ENCODE data around the gene ZCCHC8. TPM values are rescaled to one million over a fixed set of nuclear protein-coding genes. Genes with fewer than 3 reads are reported as not detected.
"Not testable (repeated sequence)": the region's sequence is repeated elsewhere in the genome, so short reads cannot be mapped to it uniquely, and the experiment has no call there.

The ZCCHC8 gene
- total RNA-seq, 1 experiment from 2014 or later: 30.5 TPM

DNA sequence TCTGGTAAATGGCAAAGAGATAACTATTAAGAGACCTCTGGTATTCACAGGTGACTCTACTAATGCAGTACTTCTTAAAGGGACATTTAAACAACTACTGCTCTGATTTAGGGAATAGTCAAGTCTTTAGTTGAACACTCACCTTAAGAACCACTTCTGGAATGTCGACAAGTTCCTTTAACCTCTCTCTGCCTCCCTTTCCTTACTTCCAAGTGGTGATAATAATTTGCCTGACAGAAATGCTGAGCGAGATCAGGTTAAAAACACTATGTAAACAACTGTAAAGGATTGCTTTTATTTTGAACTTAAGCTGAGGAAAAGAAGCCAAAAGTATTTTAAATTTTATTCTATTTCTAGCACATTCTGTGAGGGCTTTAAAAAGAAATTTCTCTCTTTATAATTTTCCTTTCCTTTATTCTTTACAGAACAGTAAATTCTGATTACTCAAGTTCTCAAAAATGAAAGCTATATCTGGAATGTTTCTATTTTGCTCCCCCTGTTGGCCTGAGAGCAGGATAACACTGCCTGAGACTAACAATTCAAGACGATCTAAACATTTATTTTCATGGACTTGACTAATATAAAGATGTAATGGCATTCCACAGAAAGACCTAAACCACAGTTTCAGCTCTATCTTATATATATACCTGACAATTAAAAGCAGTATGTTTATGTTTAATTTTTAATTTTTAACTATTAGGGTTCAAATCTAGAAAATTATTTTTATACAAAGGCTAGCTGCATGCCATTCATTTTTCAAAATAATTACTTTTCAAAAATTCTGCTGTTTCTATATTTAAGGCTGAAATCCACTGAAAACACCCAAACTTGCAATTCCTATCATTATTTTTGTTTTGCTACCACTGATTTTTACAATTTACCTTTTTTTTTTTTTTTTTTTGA is 29.2 kb downstream of the ZCCHC8 start:
- TF ChIP-seq, protein P1, sequence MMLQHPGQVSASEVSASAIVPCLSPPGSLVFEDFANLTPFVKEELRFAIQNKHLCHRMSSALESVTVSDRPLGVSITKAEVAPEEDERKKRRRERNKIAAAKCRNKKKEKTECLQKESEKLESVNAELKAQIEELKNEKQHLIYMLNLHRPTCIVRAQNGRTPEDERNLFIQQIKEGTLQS (IDR thresholded peaks at IDR 0.05): no peak
- TF ChIP-seq, protein P2, sequence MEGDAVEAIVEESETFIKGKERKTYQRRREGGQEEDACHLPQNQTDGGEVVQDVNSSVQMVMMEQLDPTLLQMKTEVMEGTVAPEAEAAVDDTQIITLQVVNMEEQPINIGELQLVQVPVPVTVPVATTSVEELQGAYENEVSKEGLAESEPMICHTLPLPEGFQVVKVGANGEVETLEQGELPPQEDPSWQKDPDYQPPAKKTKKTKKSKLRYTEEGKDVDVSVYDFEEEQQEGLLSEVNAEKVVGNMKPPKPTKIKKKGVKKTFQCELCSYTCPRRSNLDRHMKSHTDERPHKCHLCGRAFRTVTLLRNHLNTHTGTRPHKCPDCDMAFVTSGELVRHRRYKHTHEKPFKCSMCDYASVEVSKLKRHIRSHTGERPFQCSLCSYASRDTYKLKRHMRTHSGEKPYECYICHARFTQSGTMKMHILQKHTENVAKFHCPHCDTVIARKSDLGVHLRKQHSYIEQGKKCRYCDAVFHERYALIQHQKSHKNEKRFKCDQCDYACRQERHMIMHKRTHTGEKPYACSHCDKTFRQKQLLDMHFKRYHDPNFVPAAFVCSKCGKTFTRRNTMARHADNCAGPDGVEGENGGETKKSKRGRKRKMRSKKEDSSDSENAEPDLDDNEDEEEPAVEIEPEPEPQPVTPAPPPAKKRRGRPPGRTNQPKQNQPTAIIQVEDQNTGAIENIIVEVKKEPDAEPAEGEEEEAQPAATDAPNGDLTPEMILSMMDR (IDR thresholded peaks at IDR 0.05 in 2 of 3, conservative IDR thresholded peaks at IDR 0.05 in 1 of 3; ENCODE audit: borderline replicate concordance in 1 of 3, insufficient read depth in 1 of 3, low read depth in 2 of 3, low read length in 2 of 3): peak; percentile 67 to 78 (median 77)
- TF ChIP-seq SIN3A (IDR thresholded peaks at IDR 0.05; ENCODE audit: low read depth) (no peak), SP1 (IDR thresholded peaks at IDR 0.05; ENCODE audit: low read depth) (peak; percentile 8; the same call in 1 of the 2 replicates), CBX3 (IDR thresholded peaks at IDR 0.05; ENCODE audit: low read depth) (no peak), JUND (IDR thresholded peaks at IDR 0.05) (no peak), RAD21 (IDR thresholded peaks at IDR 0.05; ENCODE audit: low read depth) (peak; percentile 81)
- TF ChIP-seq, protein P3, sequence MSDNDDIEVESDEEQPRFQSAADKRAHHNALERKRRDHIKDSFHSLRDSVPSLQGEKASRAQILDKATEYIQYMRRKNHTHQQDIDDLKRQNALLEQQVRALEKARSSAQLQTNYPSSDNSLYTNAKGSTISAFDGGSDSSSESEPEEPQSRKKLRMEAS (IDR thresholded peaks at IDR 0.05): 0 out of 2 replicates have a peak, but pooled peaks have one; percentile 26
- Histone ChIP-seq H3K27ac (ENCODE audit: low read depth, low read length) (no peak overlapping the region), H2AFZ (ENCODE audit: low read depth, low read length, poor library complexity, severe bottlenecking) (no peak overlapping the region), H3K36me3 (ENCODE audit: control insufficient read depth in 1 of 2, insufficient read depth in 2 of 2, low read length in 2 of 2) (peaks cover 15 to 25% of the 10 kb centered on the region in 2 experiments; a peak in 3 of 4 replicates), H4K20me1 (ENCODE audit: insufficient read depth) (no peaks in the 10 kb centered on the region), H3K79me2 (ENCODE audit: insufficient read depth, low read length) (no peaks in the 10 kb centered on the region), H3K9me2 (ENCODE audit: insufficient read depth) (no peaks in the 10 kb centered on the region), H3K4me2 (ENCODE audit: low read length) (no peak overlapping the region), H3K9ac (ENCODE audit: low read length) (no peak overlapping the region), H3K4me1 (ENCODE audit: control insufficient read depth in 1 of 2, insufficient read depth in 2 of 2, low read length in 2 of 2) (peaks cover 0 to 10% of the 10 kb centered on the region in 2 experiments; a peak in 2 of 4 replicates), H3K9me3 (ENCODE audit: control insufficient read depth in 1 of 2, insufficient read depth in 1 of 2, low read depth in 1 of 2, low read length in 2 of 2) (no peaks in the 10 kb centered on the region), H3K4me3 (replicated peaks in 1 of 2; ENCODE audit: low read depth in 1 of 2, low read length in 2 of 2) (no peak overlapping the region), H3K27me3 (ENCODE audit: insufficient read depth, low read length) (no peaks in the 10 kb centered on the region)
- ATAC-seq (peak; percentile 67; the same call in 1 of the 2 replicates), DNase-seq (ENCODE audit: low read depth, low spot score) (peak; percentile 42)
- ChIA-PET POLR2A (interaction anchor here (0.7 to 1.5 kb wide), 2 partner anchors 29 to 72 kb away, joined by 4 to 17 read pairs; partner anchors contain the start of gene ZCCHC8), CTCF (interaction anchor here (0.7 to 4.8 kb wide), 19 partner anchors 9 to 137 kb away, joined by 3 to 112 read pairs (median 4); partner anchors contain the start of genes RSRC2 and ZCCHC8), RAD21 (ENCODE audit: low non-redundant PET in 1 of 2, low total read pairs in 2 of 2, uncharacterized antibody in 2 of 2, unreplicated experiment in 2 of 2) (interaction anchor here (0.5 to 2.9 kb wide), 5 partner anchors 68 to 136 kb away, joined by 3 to 17 read pairs (median 3); no protein-coding TSS in a partner anchor)
- no TSS peak for BruUV-seq (replicated peaks)
- intact Hi-C loops (cut with micrococcal nuclease): loop anchor here (1.0 to 5.0 kb wide), 2 partner anchors 72 to 134 kb away; no protein-coding TSS in a partner anchor

DNA sequence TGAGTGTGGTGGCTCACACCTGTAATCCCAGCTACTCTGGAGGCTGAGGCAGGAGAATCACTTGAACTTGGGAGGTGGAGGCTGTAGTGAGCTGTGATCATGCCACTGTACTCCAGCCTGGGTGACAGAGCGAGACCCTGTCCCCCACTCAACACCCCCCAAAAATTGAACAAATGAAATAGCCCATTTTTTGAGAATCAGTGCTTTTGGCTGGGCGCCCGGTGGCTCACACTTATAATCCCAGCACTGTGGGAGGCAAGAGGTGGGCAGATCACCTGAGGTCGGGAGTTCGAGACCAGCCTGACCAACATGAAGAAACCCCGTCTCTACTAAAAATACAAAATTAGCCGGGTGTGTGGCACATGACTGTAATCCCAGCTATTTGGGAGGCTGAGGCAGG is 30.2 kb downstream of the ZCCHC8 start:
- Histone ChIP-seq H3K36me3 (ENCODE audit: control insufficient read depth in 1 of 2, insufficient read depth in 2 of 2, low read length in 2 of 2) (peaks cover 13 to 17% of the 10 kb centered on the region in 2 experiments; a peak in 3 of 4 replicates), H3K4me1 (ENCODE audit: control insufficient read depth in 1 of 2, insufficient read depth in 2 of 2, low read length in 2 of 2) (peaks cover 0 to 15% of the 10 kb centered on the region in 2 experiments; a peak in 2 of 4 replicates)
- not testable (repeated sequence) for H3K79me2 ChIP-seq (ENCODE audit: insufficient read depth, low read length); DNase-seq (ENCODE audit: low read depth, low spot score); H2AFZ ChIP-seq (ENCODE audit: low read depth, low read length, poor library complexity, severe bottlenecking); H3K4me3 ChIP-seq (replicated peaks in 1 of 2; ENCODE audit: low read depth in 1 of 2, low read length in 2 of 2); H4K20me1 ChIP-seq (ENCODE audit: insufficient read depth); H3K9me3 ChIP-seq (ENCODE audit: control insufficient read depth in 1 of 2, insufficient read depth in 1 of 2, low read depth in 1 of 2, low read length in 2 of 2); H3K9ac ChIP-seq (ENCODE audit: low read length); ATAC-seq; H3K4me2 ChIP-seq (ENCODE audit: low read length); H3K9me2 ChIP-seq (ENCODE audit: insufficient read depth); BruUV-seq (replicated peaks); H3K27ac ChIP-seq (ENCODE audit: low read depth, low read length); H3K27me3 ChIP-seq (ENCODE audit: insufficient read depth, low read length)
- intact Hi-C loops (cut with micrococcal nuclease): loop anchor here (5.0 kb wide), 1 partner anchor 133 kb away; no protein-coding TSS in a partner anchor
- ChIA-PET POLR2A (interaction anchor here (0.7 kb wide), 1 partner anchor 19 kb away, joined by 7 read pairs; no protein-coding TSS in a partner anchor), RAD21 (ENCODE audit: low non-redundant PET in 1 of 2, low total read pairs in 2 of 2, uncharacterized antibody in 2 of 2, unreplicated experiment in 2 of 2) (interaction anchor here (1.6 to 2.9 kb wide), 2 partner anchors 70 to 135 kb away, joined by 3 to 17 read pairs; no protein-coding TSS in a partner anchor), CTCF (interaction anchor here (1.0 to 4.8 kb wide), 5 partner anchors 12 to 71 kb away, joined by 3 to 112 read pairs (median 4); partner anchors contain the start of gene ZCCHC8)

Measured in HCT116 (cell line).